Activated T-cell treated with anti-CD3 and anti-CD28 coated beads, Interleukin-2, amount 50 U/mL, for 72 hours (primary cell): Measurements from ENCODE around the gene IRF2BP1. TPM values are rescaled to one million over a fixed set of nuclear protein-coding genes. Genes with fewer than 3 reads are reported as not detected.

Source experiments
- ATAC-seq, 2 donors: fragments of 150-1000 bp; cut with Tn5 transposase; replicated peaks in 1 of 2; 2 replicates each; pipeline ENCODE4 v1.10.0; 2021; ENCODE audit warnings: moderate library complexity in 2 of 2, mild to moderate bottlenecking in 1 of 2
- DNase-seq, 2 donors: peaks; one replicate each; pipeline ENCODE4 v3.0.0; 2021 to 2022; ENCODE audit warnings: mixed read lengths in 1 of 2
- H3K27ac Mint-ChIP-seq: one replicate; pipeline ENCODE4 v1.8.0; 2022; ENCODE audit warnings: mild to moderate bottlenecking, moderate library complexity, mixed read lengths
- H3K27me3 Mint-ChIP-seq: one replicate; pipeline ENCODE4 v1.8.0; 2022; ENCODE audit warnings: low read depth, mixed read lengths
- H3K36me3 Mint-ChIP-seq, 2 donors: one replicate each; pipeline ENCODE4 v1.8.0; 2022; ENCODE audit warnings: mixed read lengths in 2 of 2, mild to moderate bottlenecking in 1 of 2; ENCODE audit not compliant: insufficient read depth in 2 of 2
- H3K4me1 Mint-ChIP-seq: one replicate; pipeline ENCODE4 v1.8.0; 2022; ENCODE audit warnings: low read depth, mixed read lengths
- H3K4me3 Mint-ChIP-seq, 2 donors: one replicate each; pipeline ENCODE4 v1.8.0; 2022; ENCODE audit warnings: mild to moderate bottlenecking in 2 of 2, mixed read lengths in 2 of 2, moderate library complexity in 2 of 2
- H3K9me3 Mint-ChIP-seq, 2 donors: one replicate each; pipeline ENCODE4 v1.8.0; 2022; ENCODE audit warnings: mixed read lengths in 2 of 2
- total RNA-seq, 2 donors: library from RNA; stranded (reverse); gene quantifications; one replicate each; pipeline ENCODE4 v1.2.3, GENCODE V29; 2022

IRF2BP1 gene
- total RNA-seq, 2 donors from 2014 or later = 16.3 to 19.9 TPM

DNA sequence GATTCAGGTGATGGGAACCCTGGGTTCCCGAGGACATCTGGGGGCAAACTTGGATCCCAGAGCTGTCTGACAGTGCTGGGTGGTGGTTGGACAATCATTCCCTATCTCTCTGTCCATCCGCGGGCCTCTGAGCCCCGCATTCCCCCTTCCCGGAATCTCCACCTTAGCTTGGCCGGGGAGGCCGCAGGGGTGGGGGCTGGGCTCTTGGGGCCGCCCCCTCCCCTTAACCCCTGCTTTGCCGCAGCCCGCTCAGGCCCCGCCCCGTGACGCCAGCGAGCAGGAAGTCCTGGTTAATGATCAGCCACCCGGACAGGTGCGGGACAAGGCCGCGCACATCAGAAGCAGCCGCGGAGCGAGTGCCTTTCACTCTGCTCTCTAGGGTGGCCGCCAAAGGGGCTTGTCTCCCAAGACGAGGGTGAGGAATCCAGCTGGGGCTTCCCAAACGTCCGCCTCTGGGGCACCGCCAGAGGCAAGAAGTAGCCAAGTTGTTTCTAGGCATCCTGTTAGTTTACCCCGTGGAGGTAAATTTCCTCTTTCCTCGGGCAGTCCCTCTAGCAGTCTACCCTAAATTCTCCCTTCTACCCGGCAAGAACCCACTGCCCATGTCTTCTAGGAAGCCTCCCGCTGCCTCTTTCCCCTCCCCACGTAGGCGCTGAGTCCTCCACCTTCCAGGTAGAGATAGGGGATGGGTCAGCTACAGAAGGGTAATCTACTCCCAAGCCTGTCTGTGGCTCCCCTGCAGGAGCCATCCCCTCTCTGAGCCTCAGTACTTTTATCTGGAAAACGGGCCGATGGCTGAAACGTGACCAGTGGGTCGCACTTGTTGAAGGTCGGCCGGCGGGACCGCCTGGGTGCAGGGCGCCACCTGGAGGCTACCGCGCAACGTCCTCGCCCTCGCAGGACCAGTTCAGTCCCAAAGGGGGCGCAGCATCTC lies 3.0 kb downstream of the IRF2BP1 start:
- H3K36me3 Mint-ChIP-seq = peaks cover 0 to 2% of the 10 kb centered on the region in 2 donors
- H3K9me3 Mint-ChIP-seq = no peaks in the 10 kb centered on the region
- peak in 1 of 2 donors; percentile 27 for ATAC-seq
- H3K4me3 Mint-ChIP-seq = peak overlapping the region; percentile 84 to 89
- H3K4me1 Mint-ChIP-seq = peaks cover 43% of the 10 kb centered on the region
- DNase-seq = peak; percentile 87 to 91
- H3K27me3 Mint-ChIP-seq = peaks cover 3% of the 10 kb centered on the region
- peak overlapping the region; percentile 10 for H3K27ac Mint-ChIP-seq

DNA sequence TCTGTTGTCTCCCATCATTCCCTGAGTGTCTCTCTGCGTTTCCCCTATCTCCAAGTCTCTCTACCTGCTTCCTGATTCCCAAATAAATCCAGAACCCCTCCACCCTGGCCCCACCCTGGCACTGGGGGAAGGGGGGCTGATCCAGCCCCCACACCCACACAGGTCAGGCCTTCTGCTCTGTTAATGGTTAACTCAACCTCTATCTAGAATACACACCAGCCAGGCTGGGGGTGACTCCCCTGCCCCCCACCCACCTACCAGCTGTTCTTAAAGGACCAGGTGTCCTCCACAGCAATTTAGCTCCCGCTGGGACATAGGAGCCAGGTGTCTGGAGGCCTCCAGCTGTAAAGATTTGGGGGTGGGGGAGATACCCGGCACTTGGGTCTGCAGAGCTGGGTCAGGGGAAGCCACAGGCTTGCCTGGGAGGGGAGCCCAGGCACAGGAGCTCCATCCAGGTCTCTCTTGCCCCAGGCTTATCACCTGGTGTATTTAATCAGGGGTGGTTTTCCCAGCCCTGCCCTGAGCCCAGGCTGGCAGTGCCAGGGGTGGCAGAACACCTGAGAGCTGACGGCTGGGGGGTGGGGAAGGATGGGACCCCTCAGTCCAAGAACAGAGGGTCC lies 3.9 kb downstream of the IRF2BP1 start:
- DNase-seq (no peak), ATAC-seq (no peak)
- Mint-ChIP-seq H3K4me3 (no peak overlapping the region), H3K4me1 (peaks cover 44% of the 10 kb centered on the region), H3K9me3 (no peaks in the 10 kb centered on the region), H3K27ac (no peak overlapping the region), H3K27me3 (peaks cover 6% of the 10 kb centered on the region), H3K36me3 (peaks cover 0 to 2% of the 10 kb centered on the region in 2 donors)

- H3K9me3 Mint-ChIP-seq = no peaks in the 10 kb centered on the region
- peaks cover 0 to 2% of the 10 kb centered on the region in 2 donors for H3K36me3 Mint-ChIP-seq
- DNase-seq = no peak
- no peak overlapping the region for H3K27ac Mint-ChIP-seq
- ATAC-seq = no peak
- H3K4me1 Mint-ChIP-seq = peaks cover 47% of the 10 kb centered on the region
- H3K27me3 Mint-ChIP-seq = peaks cover 8% of the 10 kb centered on the region
- H3K4me3 Mint-ChIP-seq = no peak overlapping the region
These were observed 4.6 kb downstream of the IRF2BP1 start for GRCh38 chr19:45881082-45881908.

DNA sequence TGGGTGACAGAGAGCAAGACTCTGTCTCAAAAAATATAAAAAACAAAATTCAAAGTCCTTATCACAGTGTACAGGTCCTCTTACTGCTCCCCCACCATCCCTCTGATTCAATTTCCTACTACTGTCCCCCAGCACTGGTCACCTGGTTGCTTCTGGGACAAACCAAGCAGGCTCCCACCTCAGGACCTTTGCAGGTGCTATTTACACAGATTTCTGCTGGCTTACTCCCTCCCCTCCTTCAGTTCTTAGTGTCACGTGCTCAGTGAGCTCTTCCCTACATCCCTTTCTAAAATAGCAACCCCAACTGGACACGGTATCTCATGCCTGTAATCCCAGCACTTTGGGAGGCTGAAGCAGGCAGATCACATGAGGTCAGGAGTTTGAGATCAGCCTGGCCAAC lies 6.0 kb downstream of the IRF2BP1 start:
- Mint-ChIP-seq H3K4me3 (no peak overlapping the region), H3K36me3 (peaks cover 0 to 2% of the 10 kb centered on the region in 2 donors), H3K27me3 (peaks cover 13% of the 10 kb centered on the region), H3K4me1 (peaks cover 56% of the 10 kb centered on the region), H3K27ac (no peak overlapping the region), H3K9me3 (no peaks in the 10 kb centered on the region)
- DNase-seq = no peak
- no peak for ATAC-seq

GRCh38 chr19:45879055-45879454 lies 6.9 kb downstream of the IRF2BP1 start:
- H3K27me3 Mint-ChIP-seq = peaks cover 13% of the 10 kb centered on the region
- no peaks in the 10 kb centered on the region for H3K9me3 Mint-ChIP-seq
- ATAC-seq (no peak), DNase-seq (no peak)
- H3K4me3 Mint-ChIP-seq = no peak overlapping the region
- H3K4me1 Mint-ChIP-seq = peaks cover 55% of the 10 kb centered on the region
- peaks cover 0 to 2% of the 10 kb centered on the region in 2 donors for H3K36me3 Mint-ChIP-seq
- H3K27ac Mint-ChIP-seq = no peak overlapping the region

GRCh38 chr19:45878043-45878794 lies 7.7 kb downstream of the IRF2BP1 start:
- peaks cover 47% of the 10 kb centered on the region for H3K4me1 Mint-ChIP-seq
- peaks cover 13% of the 10 kb centered on the region for H3K27me3 Mint-ChIP-seq
- H3K36me3 Mint-ChIP-seq = peaks cover 0 to under 1% of the 10 kb centered on the region in 2 donors
- DNase-seq = peak; percentile 51 to 63
- peak overlapping the region in 1 of 2 donors; percentile 38 for H3K4me3 Mint-ChIP-seq
- no peaks in the 10 kb centered on the region for H3K9me3 Mint-ChIP-seq
- ATAC-seq = peak; percentile 88 to 89
- H3K27ac Mint-ChIP-seq = no peak overlapping the region

DNA sequence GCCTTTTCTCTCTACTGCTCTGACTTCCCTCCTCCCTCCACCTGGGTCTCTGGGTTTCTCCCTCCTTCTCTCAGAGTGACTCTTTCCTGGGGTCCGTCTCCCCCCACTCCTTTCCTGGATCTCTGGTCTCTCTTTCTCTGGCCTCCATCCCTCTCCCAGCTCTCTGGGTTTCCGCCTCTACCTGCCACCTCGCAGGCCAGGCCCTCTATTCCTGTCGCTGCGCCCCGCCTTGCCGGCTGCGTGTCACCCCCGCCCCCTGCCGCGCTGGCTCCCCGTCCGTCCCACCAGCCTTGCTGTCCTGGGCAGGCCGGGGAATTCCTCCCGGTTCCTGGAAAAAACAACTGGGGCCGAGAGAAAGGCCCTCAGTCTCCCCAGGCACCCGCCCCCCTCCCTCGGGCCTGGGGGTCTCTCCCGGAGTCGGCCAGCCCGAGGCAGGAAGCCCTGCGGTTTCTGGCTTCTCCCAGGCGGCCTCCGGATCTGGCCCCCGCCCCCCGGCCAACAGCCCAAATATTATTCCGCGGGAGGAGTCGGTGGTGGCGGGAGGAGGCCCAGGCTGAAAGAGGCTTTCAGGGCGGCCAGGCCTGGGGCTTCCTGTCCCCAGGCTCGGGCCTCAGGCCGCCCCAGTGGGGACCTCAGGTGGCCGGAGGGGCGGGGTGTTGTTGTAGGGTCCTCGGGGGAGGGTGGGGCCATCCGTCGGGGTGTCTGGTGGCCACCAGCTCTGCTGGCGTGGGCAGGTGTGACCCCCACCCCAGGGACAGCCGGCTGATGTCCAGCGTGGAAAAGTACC lies 9.3 kb downstream of the IRF2BP1 start:
- H3K9me3 Mint-ChIP-seq = no peaks in the 10 kb centered on the region
- H3K27ac Mint-ChIP-seq = no peak overlapping the region
- H3K4me3 Mint-ChIP-seq = peak overlapping the region; percentile 4 to 38
- H3K4me1 Mint-ChIP-seq = peaks cover 36% of the 10 kb centered on the region
- H3K27me3 Mint-ChIP-seq = peaks cover 13% of the 10 kb centered on the region
- DNase-seq = no peak
- ATAC-seq = peak in 1 of 2 donors; percentile 16
- no peaks in the 10 kb centered on the region for H3K36me3 Mint-ChIP-seq

DNA sequence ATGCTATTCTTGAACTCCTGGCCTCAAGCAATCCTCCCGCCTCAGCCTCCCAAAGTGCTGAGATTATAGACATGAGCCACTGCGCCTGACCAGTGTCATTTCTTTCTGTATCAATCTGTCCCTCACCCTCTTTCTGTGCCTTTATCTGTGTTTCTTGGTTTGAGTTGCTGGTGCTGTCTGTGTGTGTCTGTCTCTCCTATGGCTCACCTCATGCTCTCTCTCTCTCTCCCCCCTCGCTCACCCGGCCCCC lies 9.9 kb downstream of the IRF2BP1 start:
- Mint-ChIP-seq H3K27me3 (peaks cover 13% of the 10 kb centered on the region), H3K4me1 (peaks cover 31% of the 10 kb centered on the region)

DNA sequence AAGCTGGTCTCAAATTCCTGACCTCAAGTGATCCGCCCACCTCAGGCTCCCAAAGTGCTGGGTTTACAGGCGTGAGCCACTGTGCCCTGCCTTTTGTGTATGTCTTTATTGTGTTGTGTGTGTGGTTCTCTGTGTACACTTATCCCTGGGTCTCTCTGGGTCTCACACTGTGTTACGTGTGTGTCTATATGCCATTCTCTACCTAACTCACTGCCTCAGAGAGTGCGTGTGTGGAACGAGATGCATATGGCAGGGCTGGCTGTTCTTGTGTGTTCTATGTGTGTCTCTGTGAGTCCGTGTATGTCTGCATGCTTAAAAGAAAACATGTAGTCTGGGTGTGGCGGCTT lies 11.3 kb downstream of the IRF2BP1 start:
- peaks cover 31% of the 10 kb centered on the region for H3K4me1 Mint-ChIP-seq

More for the DNA sequence above, 9.9 kb downstream of the IRF2BP1 start:
- H3K9me3 Mint-ChIP-seq = no peaks in the 10 kb centered on the region
- no peaks in the 10 kb centered on the region for H3K36me3 Mint-ChIP-seq
- H3K4me3 Mint-ChIP-seq = peak overlapping the region; percentile 4 to 38
- ATAC-seq (peak; percentile 76 to 79), DNase-seq (peak; percentile 59 to 69)
- no peak overlapping the region for H3K27ac Mint-ChIP-seq

GRCh38 chr19:45873219-45873772 lies 12.6 kb downstream of the IRF2BP1 start:
- Mint-ChIP-seq H3K4me1 (peaks cover 27% of the 10 kb centered on the region), H3K36me3 (no peaks in the 10 kb centered on the region), H3K9me3 (no peaks in the 10 kb centered on the region), H3K4me3 (no peak overlapping the region), H3K27me3 (peaks cover 13% of the 10 kb centered on the region), H3K27ac (no peak overlapping the region)
- DNase-seq (no peak), ATAC-seq (no peak)

More for the DNA sequence above, 11.3 kb downstream of the IRF2BP1 start:
- no peak overlapping the region for H3K4me3 Mint-ChIP-seq
- H3K27me3 Mint-ChIP-seq = peaks cover 13% of the 10 kb centered on the region
- no peak overlapping the region for H3K27ac Mint-ChIP-seq
- ATAC-seq (no peak), DNase-seq (no peak)
- H3K9me3 Mint-ChIP-seq = no peaks in the 10 kb centered on the region
- no peaks in the 10 kb centered on the region for H3K36me3 Mint-ChIP-seq

DNA sequence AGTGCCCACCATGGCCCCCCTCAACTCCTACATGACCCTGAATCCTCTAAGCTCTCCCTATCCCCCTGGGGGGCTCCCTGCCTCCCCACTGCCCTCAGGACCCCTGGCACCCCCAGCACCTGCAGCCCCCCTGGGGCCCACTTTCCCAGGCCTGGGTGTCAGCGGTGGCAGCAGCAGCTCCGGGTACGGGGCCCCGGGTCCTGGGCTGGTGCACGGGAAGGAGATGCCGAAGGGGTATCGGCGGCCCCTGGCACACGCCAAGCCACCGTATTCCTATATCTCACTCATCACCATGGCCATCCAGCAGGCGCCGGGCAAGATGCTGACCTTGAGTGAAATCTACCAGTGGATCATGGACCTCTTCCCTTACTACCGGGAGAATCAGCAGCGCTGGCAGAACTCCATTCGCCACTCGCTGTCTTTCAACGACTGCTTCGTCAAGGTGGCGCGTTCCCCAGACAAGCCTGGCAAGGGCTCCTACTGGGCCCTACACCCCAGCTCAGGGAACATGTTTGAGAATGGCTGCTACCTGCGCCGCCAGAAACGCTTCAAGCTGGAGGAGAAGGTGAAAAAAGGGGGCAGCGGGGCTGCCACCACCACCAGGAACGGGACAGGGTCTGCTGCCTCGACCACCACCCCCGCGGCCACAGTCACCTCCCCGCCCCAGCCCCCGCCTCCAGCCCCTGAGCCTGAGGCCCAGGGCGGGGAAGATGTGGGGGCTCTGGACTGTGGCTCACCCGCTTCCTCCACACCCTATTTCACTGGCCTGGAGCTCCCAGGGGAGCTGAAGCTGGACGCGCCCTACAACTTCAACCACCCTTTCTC lies 13.6 kb downstream of the IRF2BP1 start:
- Mint-ChIP-seq H3K36me3 (no peaks in the 10 kb centered on the region), H3K4me3 (no peak overlapping the region), H3K4me1 (peaks cover 17% of the 10 kb centered on the region), H3K27ac (no peak overlapping the region), H3K27me3 (peaks cover 7% of the 10 kb centered on the region), H3K9me3 (no peaks in the 10 kb centered on the region)
- no peak for DNase-seq
- no peak for ATAC-seq
